ENCODE measurements around the gene C10orf53. TPM values are rescaled to one million over a fixed set of nuclear protein-coding genes. Genes with fewer than 3 reads are reported as not detected.

Gene C10orf53
- total RNA-seq, 1 experiment from 2014 or later = not detected

DNA sequence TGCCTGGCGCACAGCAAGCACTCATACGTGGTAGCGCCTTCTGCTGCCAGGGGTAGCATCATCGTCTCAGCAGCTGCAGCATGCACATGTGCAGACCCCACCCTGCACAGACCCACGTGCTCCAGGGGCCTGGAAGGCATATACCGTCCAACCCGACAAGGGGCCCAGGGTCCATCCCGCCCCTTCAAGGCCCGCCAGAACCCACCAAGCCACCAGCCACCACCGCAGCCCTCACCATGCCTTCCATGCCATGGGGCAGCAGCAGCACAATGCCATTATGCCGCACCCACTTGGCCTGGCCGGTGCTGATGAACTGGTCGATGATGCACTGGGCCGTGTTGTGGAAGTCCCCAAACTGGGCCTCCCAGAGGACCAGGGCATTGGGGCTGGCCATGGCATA is 60.0 kb downstream of the C10orf53 start:
- Histone ChIP-seq H4K91ac (ENCODE audit: insufficient read length, low read depth, low read length) (no peak overlapping the region), H3K4me1 (ENCODE audit: insufficient read depth, low read length) (no peaks in the 10 kb centered on the region), H3K9me3 (ENCODE audit: control insufficient read depth, low read depth, low read length) (no peaks in the 10 kb centered on the region), H3K14ac (ENCODE audit: insufficient read depth, low read length) (no peak overlapping the region), H3K18ac (ENCODE audit: insufficient read length, low read depth, low read length) (no peak overlapping the region), H3K4me2 (ENCODE audit: insufficient read depth, insufficient read length, low read length) (no peak overlapping the region), H2BK120ac (ENCODE audit: low read depth, low read length, poor library complexity, severe bottlenecking) (no peak overlapping the region), H2AK5ac (ENCODE audit: insufficient read length, low read length) (no peak overlapping the region), H3K9ac (ENCODE audit: extremely low read depth, insufficient read length, low read length) (no peak overlapping the region), H3K27me3 (ENCODE audit: insufficient read depth, low read length) (no peaks in the 10 kb centered on the region), H3K4ac (ENCODE audit: low read depth, low read length) (no peak overlapping the region), H2BK15ac (ENCODE audit: low read depth, low read length) (no peak overlapping the region), H2BK5ac (ENCODE audit: insufficient read length, low read length) (no peak overlapping the region), H3K23ac (ENCODE audit: insufficient read length, low read depth, low read length) (no peak overlapping the region), H3K23me2 (ENCODE audit: insufficient read length, low read depth, low read length, poor library complexity, severe bottlenecking) (no peaks in the 10 kb centered on the region), H4K20me1 (ENCODE audit: control insufficient read depth, insufficient read depth, insufficient read length) (peaks cover 3% of the 10 kb centered on the region), H3K56ac (ENCODE audit: insufficient read length, low read depth, low read length) (no peak overlapping the region), H2AFZ (ENCODE audit: low read length) (no peak overlapping the region), H3K79me1 (ENCODE audit: insufficient read depth, low read depth, low read length, poor library complexity, severe bottlenecking) (no peaks in the 10 kb centered on the region), H2BK12ac (ENCODE audit: insufficient read length, low read depth, low read length) (no peak overlapping the region), H4K5ac (ENCODE audit: insufficient read length, low read depth, low read length) (no peak overlapping the region), H4K8ac (replicated peaks; ENCODE audit: insufficient read length, low read depth, low read length) (no peak overlapping the region), H3T11ph (ENCODE audit: low read length) (no peak overlapping the region), H3K79me2 (ENCODE audit: insufficient read depth, low read length) (no peaks in the 10 kb centered on the region), H3K27ac (ENCODE audit: insufficient read length, low read depth, low read length) (no peak overlapping the region), H2BK20ac (ENCODE audit: low read depth, low read length, poor library complexity, severe bottlenecking) (no peak overlapping the region)
- Mint-ChIP-seq H3K36me3 (ENCODE audit: insufficient read depth in 1 of 3, low read depth in 3 of 3) (peaks cover 13 to 16% (median 15%) of the 10 kb centered on the region in 3 experiments; a peak in 6 of 7 replicates), H3K27me3 (ENCODE audit: low read depth) (no peaks in the 10 kb centered on the region), H3K27ac (no peak overlapping the region; a peak in 1 of 7 replicates), H3K4me3 (no peak overlapping the region; a peak in 1 of 5 replicates), H3K4me1 (no peaks in the 10 kb centered on the region), H3K9me3 (peaks cover 3 to 5% of the 10 kb centered on the region in 2 experiments; a peak in 2 of 5 replicates)
- TF ChIP-seq, protein P1, sequence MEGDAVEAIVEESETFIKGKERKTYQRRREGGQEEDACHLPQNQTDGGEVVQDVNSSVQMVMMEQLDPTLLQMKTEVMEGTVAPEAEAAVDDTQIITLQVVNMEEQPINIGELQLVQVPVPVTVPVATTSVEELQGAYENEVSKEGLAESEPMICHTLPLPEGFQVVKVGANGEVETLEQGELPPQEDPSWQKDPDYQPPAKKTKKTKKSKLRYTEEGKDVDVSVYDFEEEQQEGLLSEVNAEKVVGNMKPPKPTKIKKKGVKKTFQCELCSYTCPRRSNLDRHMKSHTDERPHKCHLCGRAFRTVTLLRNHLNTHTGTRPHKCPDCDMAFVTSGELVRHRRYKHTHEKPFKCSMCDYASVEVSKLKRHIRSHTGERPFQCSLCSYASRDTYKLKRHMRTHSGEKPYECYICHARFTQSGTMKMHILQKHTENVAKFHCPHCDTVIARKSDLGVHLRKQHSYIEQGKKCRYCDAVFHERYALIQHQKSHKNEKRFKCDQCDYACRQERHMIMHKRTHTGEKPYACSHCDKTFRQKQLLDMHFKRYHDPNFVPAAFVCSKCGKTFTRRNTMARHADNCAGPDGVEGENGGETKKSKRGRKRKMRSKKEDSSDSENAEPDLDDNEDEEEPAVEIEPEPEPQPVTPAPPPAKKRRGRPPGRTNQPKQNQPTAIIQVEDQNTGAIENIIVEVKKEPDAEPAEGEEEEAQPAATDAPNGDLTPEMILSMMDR (conservative IDR thresholded peaks at IDR 0.05) = no peak
- DNase-seq = peak; percentile 16
- no CpG with 5 or more reads among the region's 14 CpGs for WGBS (ENCODE audit: extremely low coverage, insufficient read length, low lambda C conversion rate)
